ENCODE data around the gene BAZ2B. TPM values are rescaled to one million over a fixed set of nuclear protein-coding genes. Genes with fewer than 3 reads are reported as not detected.

Gene BAZ2B
- total and polyA plus RNA-seq, 9 of the 15 experiments (the other 6 are each of a cell fraction or from before 2014, with no cell fraction given): 7.5 to 38.6 (median 19.8) TPM

DNA sequence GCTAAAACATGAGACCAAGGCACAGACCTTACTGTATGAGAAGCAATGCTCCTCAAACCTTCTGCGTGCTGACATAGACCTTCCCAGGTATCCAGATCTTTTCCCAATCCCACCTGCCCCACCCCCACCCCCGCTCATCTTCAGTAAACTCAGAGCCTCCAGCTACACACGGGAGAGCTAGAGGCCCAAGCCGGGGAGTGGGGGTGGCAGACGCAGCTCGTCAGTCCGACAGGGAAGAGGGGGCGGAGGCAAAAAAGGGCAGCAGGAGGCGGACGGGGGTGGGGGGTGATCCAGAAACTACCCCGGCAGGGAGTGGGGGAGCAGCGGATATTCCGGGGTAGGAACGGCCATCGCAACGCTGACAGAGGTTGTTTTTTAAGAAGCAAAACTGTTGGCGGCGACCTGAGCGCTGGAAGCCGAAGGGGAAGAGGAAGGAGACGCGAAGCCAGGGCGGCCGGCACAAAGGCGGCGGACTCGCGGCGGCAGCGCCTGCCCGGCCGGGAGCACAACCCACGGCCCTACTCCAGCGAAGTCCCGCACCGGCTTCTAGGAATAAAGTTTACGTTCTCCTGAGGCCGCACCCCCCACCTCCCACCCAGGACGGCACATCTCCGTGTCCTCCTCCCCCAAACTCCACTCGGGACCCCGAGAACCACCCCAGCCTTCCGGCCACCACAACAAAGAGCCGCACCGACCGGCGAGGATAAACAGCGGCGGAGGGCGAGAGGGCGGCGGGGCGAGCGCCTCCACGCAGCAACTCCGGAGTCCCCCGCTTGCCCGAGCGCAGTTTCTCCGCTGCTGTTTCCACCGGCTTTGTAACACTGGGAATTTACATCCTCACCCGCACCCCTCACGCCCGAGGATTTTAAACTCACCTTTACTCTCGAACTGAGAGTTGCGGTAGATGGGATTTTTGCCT is 722 bp downstream of the BAZ2B start (continued):
- TF ChIP-seq FIP1L1 (IDR thresholded peaks at IDR 0.05; ENCODE audit: low read depth, low read length, poor library complexity, severe bottlenecking) (peak; percentile 64), MED1 (CRISPR knock-in tag; IDR thresholded peaks at IDR 0.05; ENCODE audit: borderline replicate concordance) (no peak), FOXA3 (CRISPR knock-in tag; conservative IDR thresholded peaks at IDR 0.05 in 1 of 2, IDR thresholded peaks at IDR 0.05 in 1 of 2) (no peak), GABPA (tag; conservative IDR thresholded peaks at IDR 0.05; ENCODE audit: low read depth) (peak; percentile 10), RFX7 (CRISPR knock-in tag; IDR thresholded peaks at IDR 0.05) (no peak), RBFOX2 (IDR thresholded peaks at IDR 0.05; ENCODE audit: low read depth, low read length) (peak; percentile 89), TBP (optimal IDR thresholded peaks at IDR 0.05; ENCODE audit: low read depth, low read length) (peak; percentile 76), TBL1XR1 (IDR thresholded peaks at IDR 0.05; ENCODE audit: low read length in 2 of 2) (peak; percentile 29 to 67; a peak in 2 of 4 replicates), STAT5A (IDR thresholded peaks at IDR 0.05; ENCODE audit: borderline replicate concordance, low read length) (no peak)
- TF ChIP-seq, protein P1, sequence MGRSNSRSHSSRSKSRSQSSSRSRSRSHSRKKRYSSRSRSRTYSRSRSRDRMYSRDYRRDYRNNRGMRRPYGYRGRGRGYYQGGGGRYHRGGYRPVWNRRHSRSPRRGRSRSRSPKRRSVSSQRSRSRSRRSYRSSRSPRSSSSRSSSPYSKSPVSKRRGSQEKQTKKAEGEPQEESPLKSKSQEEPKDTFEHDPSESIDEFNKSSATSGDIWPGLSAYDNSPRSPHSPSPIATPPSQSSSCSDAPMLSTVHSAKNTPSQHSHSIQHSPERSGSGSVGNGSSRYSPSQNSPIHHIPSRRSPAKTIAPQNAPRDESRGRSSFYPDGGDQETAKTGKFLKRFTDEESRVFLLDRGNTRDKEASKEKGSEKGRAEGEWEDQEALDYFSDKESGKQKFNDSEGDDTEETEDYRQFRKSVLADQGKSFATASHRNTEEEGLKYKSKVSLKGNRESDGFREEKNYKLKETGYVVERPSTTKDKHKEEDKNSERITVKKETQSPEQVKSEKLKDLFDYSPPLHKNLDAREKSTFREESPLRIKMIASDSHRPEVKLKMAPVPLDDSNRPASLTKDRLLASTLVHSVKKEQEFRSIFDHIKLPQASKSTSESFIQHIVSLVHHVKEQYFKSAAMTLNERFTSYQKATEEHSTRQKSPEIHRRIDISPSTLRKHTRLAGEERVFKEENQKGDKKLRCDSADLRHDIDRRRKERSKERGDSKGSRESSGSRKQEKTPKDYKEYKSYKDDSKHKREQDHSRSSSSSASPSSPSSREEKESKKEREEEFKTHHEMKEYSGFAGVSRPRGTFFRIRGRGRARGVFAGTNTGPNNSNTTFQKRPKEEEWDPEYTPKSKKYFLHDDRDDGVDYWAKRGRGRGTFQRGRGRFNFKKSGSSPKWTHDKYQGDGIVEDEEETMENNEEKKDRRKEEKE (IDR thresholded peaks at IDR 0.05; ENCODE audit: borderline replicate concordance in 1 of 2, control insufficient read depth in 1 of 2, low read depth in 2 of 2, low read length in 1 of 2): no peak
- TF ChIP-seq, protein P2, sequence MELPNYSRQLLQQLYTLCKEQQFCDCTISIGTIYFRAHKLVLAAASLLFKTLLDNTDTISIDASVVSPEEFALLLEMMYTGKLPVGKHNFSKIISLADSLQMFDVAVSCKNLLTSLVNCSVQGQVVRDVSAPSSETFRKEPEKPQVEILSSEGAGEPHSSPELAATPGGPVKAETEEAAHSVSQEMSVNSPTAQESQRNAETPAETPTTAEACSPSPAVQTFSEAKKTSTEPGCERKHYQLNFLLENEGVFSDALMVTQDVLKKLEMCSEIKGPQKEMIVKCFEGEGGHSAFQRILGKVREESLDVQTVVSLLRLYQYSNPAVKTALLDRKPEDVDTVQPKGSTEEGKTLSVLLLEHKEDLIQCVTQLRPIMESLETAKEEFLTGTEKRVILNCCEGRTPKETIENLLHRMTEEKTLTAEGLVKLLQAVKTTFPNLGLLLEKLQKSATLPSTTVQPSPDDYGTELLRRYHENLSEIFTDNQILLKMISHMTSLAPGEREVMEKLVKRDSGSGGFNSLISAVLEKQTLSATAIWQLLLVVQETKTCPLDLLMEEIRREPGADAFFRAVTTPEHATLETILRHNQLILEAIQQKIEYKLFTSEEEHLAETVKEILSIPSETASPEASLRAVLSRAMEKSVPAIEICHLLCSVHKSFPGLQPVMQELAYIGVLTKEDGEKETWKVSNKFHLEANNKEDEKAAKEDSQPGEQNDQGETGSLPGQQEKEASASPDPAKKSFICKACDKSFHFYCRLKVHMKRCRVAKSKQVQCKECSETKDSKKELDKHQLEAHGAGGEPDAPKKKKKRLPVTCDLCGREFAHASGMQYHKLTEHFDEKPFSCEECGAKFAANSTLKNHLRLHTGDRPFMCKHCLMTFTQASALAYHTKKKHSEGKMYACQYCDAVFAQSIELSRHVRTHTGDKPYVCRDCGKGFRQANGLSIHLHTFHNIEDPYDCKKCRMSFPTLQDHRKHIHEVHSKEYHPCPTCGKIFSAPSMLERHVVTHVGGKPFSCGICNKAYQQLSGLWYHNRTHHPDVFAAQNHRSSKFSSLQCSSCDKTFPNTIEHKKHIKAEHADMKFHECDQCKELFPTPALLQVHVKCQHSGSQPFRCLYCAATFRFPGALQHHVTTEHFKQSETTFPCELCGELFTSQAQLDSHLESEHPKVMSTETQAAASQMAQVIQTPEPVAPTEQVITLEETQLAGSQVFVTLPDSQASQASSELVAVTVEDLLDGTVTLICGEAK (IDR thresholded peaks at IDR 0.05): no peak
- TF ChIP-seq, protein P2 (CRISPR knock-in tag; IDR thresholded peaks at IDR 0.05): no peak

All from K562 (cell line).